ENCODE data around the gene RPUSD4. TPM values are rescaled to one million over a fixed set of nuclear protein-coding genes. Genes with fewer than 3 reads are reported as not detected.
"Not testable (repeated sequence)": the region's sequence is repeated elsewhere in the genome, so short reads cannot be mapped to it uniquely, and the experiment has no call there.

RPUSD4 gene
- total and polyA plus RNA-seq, 9 of the 15 experiments (the other 6 are each of a cell fraction or from before 2014, with no cell fraction given), result 27.4 to 56.2 (median 44.6) TPM

DNA sequence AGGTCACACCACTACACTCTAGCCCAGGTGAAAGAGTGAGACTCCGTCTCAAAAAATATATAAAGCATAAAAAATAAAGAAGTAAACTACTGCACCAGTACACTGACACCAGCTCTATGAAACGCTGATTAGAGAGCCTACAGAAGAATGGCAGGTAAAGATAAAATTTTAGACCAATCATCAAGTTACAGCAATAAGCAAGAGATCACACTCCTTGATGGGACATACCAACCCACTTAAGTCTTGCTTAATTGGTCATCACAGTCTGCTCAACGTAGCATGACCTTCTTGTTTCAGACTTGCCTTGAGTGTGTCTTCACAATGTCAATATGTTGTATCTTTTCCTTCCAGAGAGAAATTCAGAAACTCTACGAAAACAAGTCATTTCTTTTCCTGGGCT lies 44.8 kb upstream of the RPUSD4 start (continued):
- TF ChIP-seq E4F1 (CRISPR knock-in tag; IDR thresholded peaks at IDR 0.05; ENCODE audit: borderline replicate concordance) (no peak), CBFA2T3 (IDR thresholded peaks at IDR 0.05) (peak; percentile 47), DPF2 (IDR thresholded peaks at IDR 0.05) (peak; percentile 49; the same call in 1 of the 2 replicates), LCOR (CRISPR knock-in tag; IDR thresholded peaks at IDR 0.05) (no peak), ARID1B (IDR thresholded peaks at IDR 0.05) (peak; percentile 57), CBFA2T2 (conservative IDR thresholded peaks at IDR 0.05) (peak; percentile 27; the same call in 1 of the 2 replicates), CEBPB (tag; IDR thresholded peaks at IDR 0.05) (0 out of 2 replicates have a peak, but pooled peaks have one; percentile 33)
- TF ChIP-seq, protein P1, sequence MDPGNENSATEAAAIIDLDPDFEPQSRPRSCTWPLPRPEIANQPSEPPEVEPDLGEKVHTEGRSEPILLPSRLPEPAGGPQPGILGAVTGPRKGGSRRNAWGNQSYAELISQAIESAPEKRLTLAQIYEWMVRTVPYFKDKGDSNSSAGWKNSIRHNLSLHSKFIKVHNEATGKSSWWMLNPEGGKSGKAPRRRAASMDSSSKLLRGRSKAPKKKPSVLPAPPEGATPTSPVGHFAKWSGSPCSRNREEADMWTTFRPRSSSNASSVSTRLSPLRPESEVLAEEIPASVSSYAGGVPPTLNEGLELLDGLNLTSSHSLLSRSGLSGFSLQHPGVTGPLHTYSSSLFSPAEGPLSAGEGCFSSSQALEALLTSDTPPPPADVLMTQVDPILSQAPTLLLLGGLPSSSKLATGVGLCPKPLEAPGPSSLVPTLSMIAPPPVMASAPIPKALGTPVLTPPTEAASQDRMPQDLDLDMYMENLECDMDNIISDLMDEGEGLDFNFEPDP (CRISPR knock-in tag; IDR thresholded peaks at IDR 0.05), result no peak
- TF ChIP-seq, protein P2, sequence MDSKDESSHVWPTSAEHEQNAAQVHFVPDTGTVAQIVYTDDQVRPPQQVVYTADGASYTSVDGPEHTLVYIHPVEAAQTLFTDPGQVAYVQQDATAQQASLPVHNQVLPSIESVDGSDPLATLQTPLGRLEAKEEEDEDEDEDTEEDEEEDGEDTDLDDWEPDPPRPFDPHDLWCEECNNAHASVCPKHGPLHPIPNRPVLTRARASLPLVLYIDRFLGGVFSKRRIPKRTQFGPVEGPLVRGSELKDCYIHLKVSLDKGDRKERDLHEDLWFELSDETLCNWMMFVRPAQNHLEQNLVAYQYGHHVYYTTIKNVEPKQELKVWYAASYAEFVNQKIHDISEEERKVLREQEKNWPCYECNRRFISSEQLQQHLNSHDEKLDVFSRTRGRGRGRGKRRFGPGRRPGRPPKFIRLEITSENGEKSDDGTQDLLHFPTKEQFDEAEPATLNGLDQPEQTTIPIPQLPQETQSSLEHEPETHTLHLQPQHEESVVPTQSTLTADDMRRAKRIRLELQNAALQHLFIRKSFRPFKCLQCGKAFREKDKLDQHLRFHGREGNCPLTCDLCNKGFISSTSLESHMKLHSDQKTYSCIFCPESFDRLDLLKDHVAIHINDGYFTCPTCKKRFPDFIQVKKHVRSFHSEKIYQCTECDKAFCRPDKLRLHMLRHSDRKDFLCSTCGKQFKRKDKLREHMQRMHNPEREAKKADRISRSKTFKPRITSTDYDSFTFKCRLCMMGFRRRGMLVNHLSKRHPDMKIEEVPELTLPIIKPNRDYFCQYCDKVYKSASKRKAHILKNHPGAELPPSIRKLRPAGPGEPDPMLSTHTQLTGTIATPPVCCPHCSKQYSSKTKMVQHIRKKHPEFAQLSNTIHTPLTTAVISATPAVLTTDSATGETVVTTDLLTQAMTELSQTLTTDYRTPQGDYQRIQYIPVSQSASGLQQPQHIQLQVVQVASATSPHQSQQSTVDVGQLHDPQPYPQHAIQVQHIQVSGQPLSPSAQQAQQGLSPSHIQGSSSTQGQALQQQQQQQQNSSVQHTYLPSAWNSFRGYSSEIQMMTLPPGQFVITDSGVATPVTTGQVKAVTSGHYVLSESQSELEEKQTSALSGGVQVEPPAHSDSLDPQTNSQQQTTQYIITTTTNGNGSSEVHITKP (IDR thresholded peaks at IDR 0.05; ENCODE audit: partially characterized antibody), result peak; percentile 83
- TF ChIP-seq, protein P3, sequence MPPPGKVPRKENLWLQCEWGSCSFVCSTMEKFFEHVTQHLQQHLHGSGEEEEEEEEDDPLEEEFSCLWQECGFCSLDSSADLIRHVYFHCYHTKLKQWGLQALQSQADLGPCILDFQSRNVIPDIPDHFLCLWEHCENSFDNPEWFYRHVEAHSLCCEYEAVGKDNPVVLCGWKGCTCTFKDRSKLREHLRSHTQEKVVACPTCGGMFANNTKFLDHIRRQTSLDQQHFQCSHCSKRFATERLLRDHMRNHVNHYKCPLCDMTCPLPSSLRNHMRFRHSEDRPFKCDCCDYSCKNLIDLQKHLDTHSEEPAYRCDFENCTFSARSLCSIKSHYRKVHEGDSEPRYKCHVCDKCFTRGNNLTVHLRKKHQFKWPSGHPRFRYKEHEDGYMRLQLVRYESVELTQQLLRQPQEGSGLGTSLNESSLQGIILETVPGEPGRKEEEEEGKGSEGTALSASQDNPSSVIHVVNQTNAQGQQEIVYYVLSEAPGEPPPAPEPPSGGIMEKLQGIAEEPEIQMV (tag; conservative IDR thresholded peaks at IDR 0.05; ENCODE audit: low read depth), result no peak

GRCh38 chr11:126255507-126255906 lies 44.1 kb upstream of the RPUSD4 start:
- in situ Hi-C loops (cut with MboI); intact Hi-C loops (cut with micrococcal nuclease); BruUV-seq (replicated peaks); H3K27ac ChIP-seq (ENCODE audit: extremely low read depth, low read depth, low read length); H4K20me1 ChIP-seq (replicated peaks; ENCODE audit: control insufficient read depth, insufficient read depth, low read length); H2AFZ ChIP-seq (ENCODE audit: low read depth, low read length); H3K4me3 ChIP-seq; H3K4me2 ChIP-seq (ENCODE audit: insufficient read depth, low read length); H3K27me3 ChIP-seq (ENCODE audit: control insufficient read depth in 2 of 2, insufficient read depth in 2 of 2, low read length in 2 of 2); DNase-seq (ENCODE audit: extremely low read depth in 1 of 4, low spot score in 3 of 4); ATAC-seq; H3K9me3 ChIP-seq (replicated peaks; ENCODE audit: control insufficient read depth, insufficient read depth, low read depth, low read length); FAIRE-seq; CTCF ChIA-PET (ENCODE audit: low intra/inter-chr PET ratio); H3K4me1 ChIP-seq (replicated peaks in 1 of 2; ENCODE audit: control insufficient read depth in 2 of 2, insufficient read depth in 2 of 2, low read length in 2 of 2); H3K9ac ChIP-seq (ENCODE audit: insufficient read depth in 1 of 2, low read depth in 2 of 2, low read length in 2 of 2); H3K79me2 ChIP-seq (ENCODE audit: control insufficient read depth, insufficient read depth, low read length); H3K9me1 ChIP-seq (ENCODE audit: control insufficient read depth, insufficient read depth, low read length): not testable (repeated sequence)
- H3K36me3 ChIP-seq (ENCODE audit: control insufficient read depth, insufficient read depth, low read length), result peaks cover 58% of the 10 kb centered on the region
- POLR2A ChIA-PET, result interaction anchor here (2.1 to 2.3 kb wide), 2 partner anchors 8 to 13 kb away, joined by 6 to 7 read pairs; partner anchors contain the start of genes FOXRED1 and SRPRA
- 83% methylated on average over 5 of the region's 5 CpGs for WGBS (ENCODE audit: insufficient coverage, low coverage, missing lambda C conversion rate)

Measured in K562 (cell line).